Measurements from ENCODE around the gene TGFBRAP1.
"Not testable (repeated sequence)": the region's sequence is repeated elsewhere in the genome, so short reads cannot be mapped to it uniquely, and the experiment has no call there.

TGFBRAP1 gene

DNA sequence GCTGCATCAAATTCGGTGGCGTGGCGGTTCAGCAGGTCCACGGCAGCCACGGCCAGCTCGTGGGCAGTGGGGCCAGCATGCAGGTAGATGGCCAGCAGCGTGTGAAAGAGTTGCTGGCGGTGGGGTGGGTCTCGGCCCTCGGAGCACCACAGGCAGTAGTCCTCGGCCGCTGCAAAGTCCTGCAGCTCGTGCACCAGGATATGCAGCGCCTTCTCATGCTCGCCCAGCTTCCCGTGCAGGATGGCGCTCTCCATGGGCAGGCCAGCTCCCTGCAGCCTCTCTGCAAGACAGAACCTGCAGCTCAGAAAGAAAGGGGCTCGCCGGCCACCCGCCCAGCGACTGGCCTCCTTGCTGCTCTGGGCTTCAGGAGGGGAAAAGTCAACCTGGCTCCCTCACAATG is 60.1 kb downstream of the TGFBRAP1 start:
- no peak for DNase-seq (ENCODE audit: low spot score)

- no peak for DNase-seq (ENCODE audit: low spot score)
These were observed 66.9 kb downstream of the TGFBRAP1 start for GRCh38 chr2:105262651-105263091.

GRCh38 chr2:105261061-105261460 is 68.5 kb downstream of the TGFBRAP1 start:
- no peak for DNase-seq (ENCODE audit: low spot score)

DNA sequence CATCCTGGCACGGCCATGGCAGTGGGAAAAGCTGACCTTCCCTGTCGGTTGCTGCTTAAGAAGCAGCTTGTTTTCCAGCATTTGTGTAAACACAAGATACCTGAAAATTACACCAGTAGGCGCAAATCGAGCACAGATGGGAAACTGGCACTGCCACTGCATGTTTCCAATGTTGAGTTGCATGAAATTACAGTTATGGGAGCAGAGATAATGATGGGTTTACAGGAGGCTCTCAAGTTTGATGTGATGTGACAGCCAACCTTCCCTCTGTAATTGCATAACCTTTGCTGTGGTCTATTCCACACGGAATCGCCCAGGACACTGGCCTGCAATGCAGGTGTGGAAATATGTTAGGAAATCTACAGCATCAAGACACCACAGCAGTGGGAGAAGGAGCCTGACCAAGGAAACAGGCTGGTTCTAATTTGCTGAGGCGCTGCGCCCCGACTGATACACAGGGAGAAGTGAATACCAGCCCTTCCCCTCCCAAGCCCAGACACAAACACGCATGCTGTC is 70.6 kb downstream of the TGFBRAP1 start:
- DNase-seq (ENCODE audit: low spot score) = no peak

GRCh38 chr2:105257981-105258380 is 71.6 kb downstream of the TGFBRAP1 start:
- DNase-seq (ENCODE audit: low spot score) = no peak

DNA sequence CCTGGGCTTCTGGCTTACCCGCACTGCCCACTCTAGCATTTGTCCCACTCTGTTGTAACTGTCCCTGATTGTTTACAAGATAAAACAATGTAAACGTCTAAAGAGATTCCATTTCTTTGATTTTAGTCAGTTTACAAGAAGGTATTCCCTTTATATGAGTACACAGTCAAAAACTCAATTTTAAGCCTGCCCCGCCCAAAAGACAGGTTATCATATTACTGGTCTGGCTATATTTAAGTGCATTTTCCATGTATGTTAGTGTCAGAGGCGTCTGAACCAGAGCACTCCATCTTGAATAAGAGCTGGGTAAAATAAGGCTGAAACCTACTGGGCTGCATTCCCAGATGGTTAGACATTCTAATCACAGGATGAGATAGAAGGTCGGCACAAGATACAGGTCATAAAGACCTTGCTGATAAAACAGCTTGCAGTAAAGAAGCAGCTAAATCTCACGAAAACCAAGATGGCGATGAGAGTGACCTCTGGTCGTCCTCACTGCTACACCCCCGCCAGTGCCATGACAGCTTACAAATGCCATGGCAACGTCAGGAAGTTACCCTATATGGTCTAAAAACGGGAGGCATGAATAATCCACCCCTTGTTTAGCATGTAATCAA is 73.0 kb downstream of the TGFBRAP1 start:
- no peak for DNase-seq (ENCODE audit: low spot score)

GRCh38 chr2:105255979-105256378 is 73.6 kb downstream of the TGFBRAP1 start:
- DNase-seq (ENCODE audit: low spot score) = no peak

GRCh38 chr2:105254531-105255210 is 74.9 kb downstream of the TGFBRAP1 start:
- DNase-seq (ENCODE audit: low spot score) = no peak

- DNase-seq (ENCODE audit: low spot score) = no peak
These were observed 77.3 kb downstream of the TGFBRAP1 start for GRCh38 chr2:105252271-105252670.

DNA sequence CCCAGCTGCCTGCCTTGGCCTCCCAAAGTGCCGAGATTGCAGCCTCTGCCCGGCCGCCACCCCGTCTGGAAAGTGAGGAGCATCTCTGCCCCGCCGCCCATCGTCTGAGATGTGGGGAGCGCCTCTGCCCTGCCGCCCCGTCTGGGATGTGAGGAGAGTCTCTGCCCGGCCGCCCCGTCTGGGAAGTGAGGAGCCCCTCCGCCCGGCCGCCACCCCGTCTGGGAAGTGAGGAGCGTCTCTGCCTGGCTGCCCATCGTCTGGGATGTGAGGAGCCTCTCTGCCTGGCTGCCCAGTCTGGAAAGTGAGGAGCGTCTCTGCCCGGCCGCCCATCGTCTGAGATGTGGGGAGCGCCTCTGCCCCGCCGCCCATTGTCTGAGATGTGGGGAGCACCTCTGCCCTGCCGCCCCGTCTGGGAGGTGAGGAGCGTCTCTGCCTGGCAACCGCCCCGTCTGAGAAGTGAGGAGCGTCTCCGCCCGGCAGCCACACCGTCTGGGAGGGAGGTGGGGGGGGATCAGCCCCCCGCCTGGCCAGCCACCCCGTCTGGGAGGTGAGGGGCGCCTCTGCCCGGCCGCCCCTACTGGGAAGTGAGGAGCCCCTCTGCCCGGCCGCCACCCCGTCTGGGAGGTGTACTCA is 78.4 kb downstream of the TGFBRAP1 start:
- not testable (repeated sequence) for DNase-seq (ENCODE audit: low spot score)

DNA sequence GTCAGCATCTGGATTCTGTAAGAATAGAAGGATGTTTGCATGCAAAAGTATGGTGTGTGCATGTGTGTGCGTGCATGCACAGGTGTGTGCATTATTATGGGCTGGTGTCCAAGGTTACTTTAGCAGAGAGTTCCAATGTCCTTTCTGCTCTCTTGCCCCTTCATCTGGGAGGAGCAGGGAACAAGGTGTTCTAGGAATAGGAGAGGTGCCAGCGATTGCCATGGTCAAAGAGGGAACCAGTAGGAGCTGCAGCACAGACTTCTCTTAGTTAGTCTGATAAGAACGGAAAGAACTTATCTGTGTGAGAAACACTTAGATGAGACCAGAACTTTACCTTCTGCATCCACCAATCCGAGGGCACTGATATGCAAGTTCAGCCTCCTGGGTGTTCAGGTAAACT is 79.6 kb downstream of the TGFBRAP1 start:
- no peak for DNase-seq (ENCODE audit: low spot score)

GRCh38 chr2:105249181-105249580 is 80.4 kb downstream of the TGFBRAP1 start:
- no peak for DNase-seq (ENCODE audit: low spot score)

- DNase-seq (ENCODE audit: low spot score) = no peak
These were observed 81.0 kb downstream of the TGFBRAP1 start for GRCh38 chr2:105248316-105249070.

DNA sequence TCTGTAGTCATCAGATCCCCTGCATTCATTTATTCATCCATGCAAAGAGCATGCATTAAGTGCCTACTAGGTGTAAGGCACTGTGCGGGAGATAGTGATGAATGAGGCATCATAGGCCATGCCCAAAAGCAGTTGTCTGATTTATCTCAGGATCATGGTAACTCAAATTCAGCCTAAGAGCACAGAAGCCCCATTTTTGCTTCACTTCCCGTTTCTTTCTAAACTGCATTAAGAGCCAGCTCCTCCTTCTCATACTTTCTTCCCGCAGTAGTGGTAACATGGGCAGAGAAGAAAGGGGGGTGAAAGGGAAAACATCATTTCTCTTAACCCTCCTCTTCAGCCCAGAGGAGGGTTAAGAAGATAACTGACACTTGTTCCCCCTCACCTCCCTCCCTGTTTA is 85.1 kb downstream of the TGFBRAP1 start:
- DNase-seq (ENCODE audit: low spot score) = no peak

- no peak for DNase-seq (ENCODE audit: low spot score)
These were observed 85.6 kb downstream of the TGFBRAP1 start for GRCh38 chr2:105243961-105244360.

DNA sequence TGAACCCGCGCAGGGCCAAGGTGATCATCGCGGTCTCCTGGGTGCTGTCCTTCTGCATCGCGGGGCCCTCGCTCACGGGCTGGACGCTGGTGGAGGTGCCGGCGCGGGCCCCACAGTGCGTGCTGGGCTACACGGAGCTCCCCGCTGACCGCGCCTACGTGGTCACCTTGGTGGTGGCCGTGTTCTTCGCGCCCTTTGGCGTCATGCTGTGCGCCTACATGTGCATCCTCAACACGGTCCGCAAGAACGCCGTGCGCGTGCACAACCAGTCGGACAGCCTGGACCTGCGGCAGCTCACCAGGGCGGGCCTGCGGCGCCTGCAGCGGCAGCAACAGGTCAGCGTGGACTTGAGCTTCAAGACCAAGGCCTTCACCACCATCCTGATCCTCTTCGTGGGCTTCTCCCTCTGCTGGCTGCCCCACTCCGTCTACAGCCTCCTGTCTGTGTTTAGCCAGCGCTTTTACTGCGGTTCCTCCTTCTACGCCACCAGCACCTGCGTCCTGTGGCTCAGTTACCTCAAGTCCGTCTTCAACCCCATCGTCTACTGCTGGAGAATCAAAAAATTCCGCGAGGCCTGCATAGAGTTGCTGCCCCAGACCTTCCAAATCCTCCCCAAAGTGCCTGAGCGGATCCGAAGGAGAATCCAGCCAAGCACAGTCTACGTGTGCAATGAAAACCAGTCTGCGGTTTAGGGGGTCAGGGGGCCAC is 87.1 kb downstream of the TGFBRAP1 start:
- DNase-seq (ENCODE audit: low spot score) = no peak

GRCh38 chr2:105241443-105241842 is 88.1 kb downstream of the TGFBRAP1 start, which contains the start of gene GPR45:
GPR45 (plus strand) TSS chr2:105241743; CDS start chr2:105241859, 116 bp downstream.
- DNase-seq (ENCODE audit: low spot score) = no peak

DNA sequence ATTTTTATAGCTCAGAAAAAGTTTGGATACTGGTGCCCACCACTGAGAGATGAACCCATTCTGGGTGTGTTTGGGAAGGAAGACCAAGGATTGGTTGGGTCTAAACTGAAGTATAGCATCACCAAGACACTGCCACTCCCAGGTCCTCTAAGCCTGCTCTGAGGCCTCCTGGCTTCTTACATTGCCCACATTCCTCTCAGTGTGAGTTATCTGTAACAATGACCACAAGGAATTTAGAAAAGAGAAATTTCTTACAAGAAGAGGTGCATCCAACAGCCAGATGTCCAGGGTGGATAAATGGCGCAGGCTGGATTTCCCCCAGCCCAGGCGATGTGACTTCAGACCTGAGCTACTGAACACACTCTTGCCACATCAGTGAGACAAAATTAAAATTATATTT is 89.6 kb downstream of the TGFBRAP1 start:
- no peak for DNase-seq (ENCODE audit: low spot score)

DNA sequence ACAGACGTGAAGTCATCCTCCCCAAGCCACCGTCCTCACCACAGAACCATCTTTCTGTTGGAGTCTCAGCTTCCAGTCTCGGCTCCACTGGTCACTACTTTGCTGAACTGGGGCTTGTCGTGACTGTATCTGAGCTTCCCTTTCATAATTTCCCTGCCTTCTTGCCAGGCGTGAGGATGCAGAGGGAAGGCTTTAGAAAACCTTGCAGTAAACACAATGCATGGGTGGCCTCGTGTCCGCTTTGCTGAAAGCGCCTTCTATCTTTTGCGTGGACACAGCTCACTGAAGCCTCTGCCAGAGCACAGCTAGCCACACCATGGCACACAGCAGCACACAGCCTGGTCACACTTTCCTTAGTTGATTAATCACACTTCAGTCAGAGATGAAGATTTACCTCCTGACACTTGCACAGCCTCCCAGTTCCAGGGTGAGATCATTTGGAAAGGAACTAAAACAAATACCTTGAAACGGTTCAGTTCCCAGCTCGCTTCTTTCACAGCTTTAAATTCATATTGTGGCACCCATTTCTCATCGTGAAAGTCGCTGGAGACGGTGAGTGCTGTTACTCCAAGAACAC is 90.8 kb downstream of the TGFBRAP1 start:
- no peak for DNase-seq (ENCODE audit: low spot score)

- no peak for DNase-seq (ENCODE audit: low spot score)
These were observed 92.3 kb downstream of the TGFBRAP1 start for GRCh38 chr2:105237045-105237765.

GRCh38 chr2:105236060-105236424 is 93.5 kb downstream of the TGFBRAP1 start:
- no peak for DNase-seq (ENCODE audit: low spot score)
